GM12878 (cell line): ENCODE measurements around the gene YBEY.
"Not testable (repeated sequence)": the region's sequence is repeated elsewhere in the genome, so short reads cannot be mapped to it uniquely, and the experiment has no call there.

Experiments used
- ESRRA ChIP-seq: IDR thresholded peaks from 2 replicates; pipeline ENCODE4 v1.6.1; 2012; ENCODE audit warnings: mild to moderate bottlenecking, low read length, improper control_type of control experiment
- EZH2 ChIP-seq: IDR thresholded peaks from 2 replicates; pipeline ENCODE4 v1.6.1; 2012; ENCODE audit warnings: low read depth, mild to moderate bottlenecking, control low read depth, inconsistent platforms, low read length, borderline replicate concordance; ENCODE audit not compliant: control insufficient read depth
- MTA3 ChIP-seq: IDR thresholded peaks from 2 replicates; pipeline ENCODE4 v1.6.1; 2012; ENCODE audit warnings: low read length, inconsistent platforms, borderline replicate concordance
- MYC ChIP-seq: IDR thresholded peaks from 2 replicates; pipeline ENCODE4 v1.6.1; 2011; ENCODE audit warnings: mild to moderate bottlenecking, low read length, moderate library complexity, inconsistent platforms; ENCODE audit not compliant: insufficient read depth, insufficient replicate concordance, insufficient read length, severe bottlenecking
- NRF1 ChIP-seq: conservative IDR thresholded peaks from 2 replicates; pipeline ENCODE4 v1.6.1; 2011; ENCODE audit warnings: mild to moderate bottlenecking, low read depth, low read length, improper control_type of control experiment
- PAX8 ChIP-seq: fragments of 450-650 bp; IDR thresholded peaks from 2 replicates; pipeline ENCODE4 v1.6.1; 2017; ENCODE audit warnings: mild to moderate bottlenecking, moderate library complexity
- POLR2AphosphoS2 ChIP-seq: IDR thresholded peaks from 2 replicates; pipeline ENCODE4 v1.6.1; 2011; ENCODE audit warnings: low read depth, mild to moderate bottlenecking, low read length, improper control_type of control experiment, moderate library complexity
- RAD21 ChIP-seq: IDR thresholded peaks from 2 replicates; pipeline ENCODE4 v1.6.1; 2011; ENCODE audit warnings: mild to moderate bottlenecking, low read depth, low read length, moderate library complexity; ENCODE audit not compliant: insufficient read depth
- SMC3 ChIP-seq: IDR thresholded peaks from 2 replicates; pipeline ENCODE4 v1.6.1; 2011; ENCODE audit warnings: low read length, improper control_type of control experiment, borderline replicate concordance
- TAF1 ChIP-seq: IDR thresholded peaks from 2 replicates; pipeline ENCODE4 v1.6.1; 2011; ENCODE audit warnings: mild to moderate bottlenecking, low read depth, low read length, borderline replicate concordance
- TF ChIP-seq, protein P1 (sequence below), 3 experiments: IDR thresholded peaks in 2 of 3; conservative IDR thresholded peaks in 1 of 3; 2 replicates each; pipeline ENCODE4 v1.5.1; 2011; ENCODE audit warnings: low read depth in 3 of 3, low read length in 3 of 3, mild to moderate bottlenecking in 3 of 3, control low read depth in 2 of 3, moderate library complexity in 2 of 3, inconsistent platforms in 1 of 3, mixed read lengths in 1 of 3; ENCODE audit not compliant: control insufficient read depth in 2 of 3, insufficient read depth in 1 of 3; ENCODE audit errors: extremely low read depth in 1 of 3
- TF ChIP-seq, protein P2 (sequence below): IDR thresholded peaks from 2 replicates; pipeline ENCODE4 v1.6.1; 2012; ENCODE audit warnings: low read length, inconsistent platforms
- TF ChIP-seq, protein P3 (sequence below): IDR thresholded peaks from 2 replicates; pipeline ENCODE4 v1.6.1; 2012; ENCODE audit warnings: mild to moderate bottlenecking, low read depth, low read length

DNA sequence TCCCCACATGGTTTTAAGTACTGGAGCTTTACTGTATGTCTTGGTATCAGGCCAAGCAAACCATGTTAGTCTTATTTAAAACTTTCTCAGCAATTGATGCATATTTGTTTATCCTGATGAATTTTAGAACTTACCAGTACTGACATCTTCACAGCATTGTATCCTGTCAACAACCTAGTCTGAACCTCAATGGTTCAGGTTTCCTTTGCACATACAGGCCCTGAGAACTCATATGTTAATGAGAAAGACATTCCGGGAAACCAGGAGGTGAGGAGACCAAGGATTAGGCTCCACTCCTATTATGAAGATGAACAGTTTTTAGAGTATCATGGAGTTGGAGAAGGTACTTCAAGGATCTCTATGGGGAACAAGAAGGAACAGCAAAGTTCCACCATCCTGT lies 44.6 kb upstream of the YBEY start:
- TF ChIP-seq, protein P1, sequence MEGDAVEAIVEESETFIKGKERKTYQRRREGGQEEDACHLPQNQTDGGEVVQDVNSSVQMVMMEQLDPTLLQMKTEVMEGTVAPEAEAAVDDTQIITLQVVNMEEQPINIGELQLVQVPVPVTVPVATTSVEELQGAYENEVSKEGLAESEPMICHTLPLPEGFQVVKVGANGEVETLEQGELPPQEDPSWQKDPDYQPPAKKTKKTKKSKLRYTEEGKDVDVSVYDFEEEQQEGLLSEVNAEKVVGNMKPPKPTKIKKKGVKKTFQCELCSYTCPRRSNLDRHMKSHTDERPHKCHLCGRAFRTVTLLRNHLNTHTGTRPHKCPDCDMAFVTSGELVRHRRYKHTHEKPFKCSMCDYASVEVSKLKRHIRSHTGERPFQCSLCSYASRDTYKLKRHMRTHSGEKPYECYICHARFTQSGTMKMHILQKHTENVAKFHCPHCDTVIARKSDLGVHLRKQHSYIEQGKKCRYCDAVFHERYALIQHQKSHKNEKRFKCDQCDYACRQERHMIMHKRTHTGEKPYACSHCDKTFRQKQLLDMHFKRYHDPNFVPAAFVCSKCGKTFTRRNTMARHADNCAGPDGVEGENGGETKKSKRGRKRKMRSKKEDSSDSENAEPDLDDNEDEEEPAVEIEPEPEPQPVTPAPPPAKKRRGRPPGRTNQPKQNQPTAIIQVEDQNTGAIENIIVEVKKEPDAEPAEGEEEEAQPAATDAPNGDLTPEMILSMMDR (IDR thresholded peaks at IDR 0.05 in 2 of 3, conservative IDR thresholded peaks at IDR 0.05 in 1 of 3; ENCODE audit: control insufficient read depth in 2 of 3, extremely low read depth in 1 of 3, insufficient read depth in 1 of 3, low read depth in 3 of 3, low read length in 3 of 3), result not testable (repeated sequence)
- TF ChIP-seq EZH2, RAD21, MTA3, NRF1, SMC3, POLR2AphosphoS2, ESRRA, MYC, PAX8, TAF1: not testable (repeated sequence)
- TF ChIP-seq, protein P2, sequence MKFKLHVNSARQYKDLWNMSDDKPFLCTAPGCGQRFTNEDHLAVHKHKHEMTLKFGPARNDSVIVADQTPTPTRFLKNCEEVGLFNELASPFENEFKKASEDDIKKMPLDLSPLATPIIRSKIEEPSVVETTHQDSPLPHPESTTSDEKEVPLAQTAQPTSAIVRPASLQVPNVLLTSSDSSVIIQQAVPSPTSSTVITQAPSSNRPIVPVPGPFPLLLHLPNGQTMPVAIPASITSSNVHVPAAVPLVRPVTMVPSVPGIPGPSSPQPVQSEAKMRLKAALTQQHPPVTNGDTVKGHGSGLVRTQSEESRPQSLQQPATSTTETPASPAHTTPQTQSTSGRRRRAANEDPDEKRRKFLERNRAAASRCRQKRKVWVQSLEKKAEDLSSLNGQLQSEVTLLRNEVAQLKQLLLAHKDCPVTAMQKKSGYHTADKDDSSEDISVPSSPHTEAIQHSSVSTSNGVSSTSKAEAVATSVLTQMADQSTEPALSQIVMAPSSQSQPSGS, result not testable (repeated sequence)
- TF ChIP-seq, protein P3, sequence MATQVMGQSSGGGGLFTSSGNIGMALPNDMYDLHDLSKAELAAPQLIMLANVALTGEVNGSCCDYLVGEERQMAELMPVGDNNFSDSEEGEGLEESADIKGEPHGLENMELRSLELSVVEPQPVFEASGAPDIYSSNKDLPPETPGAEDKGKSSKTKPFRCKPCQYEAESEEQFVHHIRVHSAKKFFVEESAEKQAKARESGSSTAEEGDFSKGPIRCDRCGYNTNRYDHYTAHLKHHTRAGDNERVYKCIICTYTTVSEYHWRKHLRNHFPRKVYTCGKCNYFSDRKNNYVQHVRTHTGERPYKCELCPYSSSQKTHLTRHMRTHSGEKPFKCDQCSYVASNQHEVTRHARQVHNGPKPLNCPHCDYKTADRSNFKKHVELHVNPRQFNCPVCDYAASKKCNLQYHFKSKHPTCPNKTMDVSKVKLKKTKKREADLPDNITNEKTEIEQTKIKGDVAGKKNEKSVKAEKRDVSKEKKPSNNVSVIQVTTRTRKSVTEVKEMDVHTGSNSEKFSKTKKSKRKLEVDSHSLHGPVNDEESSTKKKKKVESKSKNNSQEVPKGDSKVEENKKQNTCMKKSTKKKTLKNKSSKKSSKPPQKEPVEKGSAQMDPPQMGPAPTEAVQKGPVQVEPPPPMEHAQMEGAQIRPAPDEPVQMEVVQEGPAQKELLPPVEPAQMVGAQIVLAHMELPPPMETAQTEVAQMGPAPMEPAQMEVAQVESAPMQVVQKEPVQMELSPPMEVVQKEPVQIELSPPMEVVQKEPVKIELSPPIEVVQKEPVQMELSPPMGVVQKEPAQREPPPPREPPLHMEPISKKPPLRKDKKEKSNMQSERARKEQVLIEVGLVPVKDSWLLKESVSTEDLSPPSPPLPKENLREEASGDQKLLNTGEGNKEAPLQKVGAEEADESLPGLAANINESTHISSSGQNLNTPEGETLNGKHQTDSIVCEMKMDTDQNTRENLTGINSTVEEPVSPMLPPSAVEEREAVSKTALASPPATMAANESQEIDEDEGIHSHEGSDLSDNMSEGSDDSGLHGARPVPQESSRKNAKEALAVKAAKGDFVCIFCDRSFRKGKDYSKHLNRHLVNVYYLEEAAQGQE, result not testable (repeated sequence)
